NCI-H526 (cell line): Measurements from ENCODE around the gene DGKI.

ENCODE experiments used
- DNase-seq, 2 experiments: peaks; one replicate each; lab custom pipeline; 2025; lab: John Stamatoyannopoulos, UW

Gene DGKI

DNA sequence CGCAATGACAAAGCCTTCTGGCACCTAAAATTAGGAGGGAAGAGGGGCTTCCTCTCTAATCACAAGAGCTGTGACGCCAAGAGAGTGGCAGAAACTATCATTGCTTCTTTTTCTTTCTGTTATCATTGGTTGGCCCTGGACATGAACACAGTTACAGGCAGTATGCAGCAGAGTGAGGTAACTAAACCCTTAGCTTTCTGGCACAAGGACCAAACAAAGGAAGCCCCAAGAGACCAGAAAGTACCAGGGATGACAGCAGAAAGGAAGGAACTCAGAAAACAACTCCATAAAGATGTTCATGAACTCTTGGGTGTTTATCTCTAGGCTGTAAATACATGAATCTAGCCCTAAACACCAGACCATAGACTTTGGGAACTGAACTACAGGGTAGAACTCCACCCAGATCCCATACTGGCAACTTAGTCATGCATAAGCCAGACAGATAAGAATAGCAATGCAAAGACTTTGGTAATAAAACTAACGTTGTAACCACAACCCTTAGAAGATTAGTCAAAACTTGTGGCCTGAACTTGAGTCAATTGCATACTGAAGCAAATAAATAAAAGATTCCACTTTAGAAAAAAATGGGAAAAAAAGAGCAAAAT is 307.6 kb downstream of the DGKI start:
- DNase-seq = no peak

DNA sequence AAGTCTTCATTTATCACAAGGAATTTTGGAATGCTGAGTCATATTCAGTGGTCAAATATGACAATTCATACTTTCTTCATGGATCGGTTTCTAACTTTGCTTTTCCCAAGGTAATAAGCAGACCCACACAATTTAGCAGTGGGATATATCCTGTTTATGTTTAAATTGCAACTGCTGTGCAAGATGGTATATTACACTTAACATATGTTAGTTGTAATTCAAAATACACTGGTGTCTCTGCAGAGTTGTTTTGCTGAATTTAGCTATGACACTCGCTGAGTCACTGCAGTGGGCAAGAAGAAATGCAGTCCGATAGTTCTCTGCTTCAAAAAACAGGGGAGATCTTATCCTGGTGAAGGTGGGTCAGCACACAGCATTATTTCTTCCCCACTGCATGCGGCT is 308.4 kb downstream of the DGKI start:
- no peak for DNase-seq

DNA sequence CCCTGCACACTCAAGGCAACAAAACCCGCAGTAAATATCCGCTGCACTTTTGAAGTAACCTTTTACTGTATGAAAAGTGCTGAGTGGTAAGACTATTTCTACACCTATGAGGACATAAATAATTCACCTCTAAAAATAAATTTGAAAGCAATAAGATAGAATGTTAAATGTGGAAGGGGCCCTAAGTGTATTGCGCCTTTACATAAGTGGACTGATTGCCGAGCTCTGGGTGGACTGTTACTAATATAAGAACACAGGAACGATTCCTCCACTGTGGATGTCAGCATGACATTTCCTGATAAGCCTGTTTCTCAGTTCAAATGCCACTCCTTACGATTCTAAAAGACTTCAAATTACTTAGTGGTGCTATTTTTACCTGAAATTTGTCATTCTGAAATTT is 311.2 kb downstream of the DGKI start:
- no peak for DNase-seq

DNA sequence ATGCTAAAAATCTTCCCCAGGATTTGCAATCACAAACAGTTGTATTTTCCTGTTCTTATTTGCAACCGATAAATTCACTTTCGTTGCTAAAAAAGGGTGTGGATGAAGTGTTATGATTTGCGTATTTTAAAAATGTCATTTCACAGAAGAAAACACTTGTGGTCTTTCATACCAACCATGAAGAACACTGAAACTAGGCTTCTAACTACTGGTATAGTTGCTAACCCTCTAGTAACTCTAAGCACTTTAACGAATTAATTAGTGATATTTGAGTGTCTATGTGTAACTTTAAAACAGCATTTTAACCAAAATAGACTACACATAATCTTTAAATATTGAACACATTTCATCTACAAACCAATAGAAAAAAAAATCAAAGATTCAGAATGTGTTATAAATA is 315.1 kb downstream of the DGKI start:
- no peak for DNase-seq

DNA sequence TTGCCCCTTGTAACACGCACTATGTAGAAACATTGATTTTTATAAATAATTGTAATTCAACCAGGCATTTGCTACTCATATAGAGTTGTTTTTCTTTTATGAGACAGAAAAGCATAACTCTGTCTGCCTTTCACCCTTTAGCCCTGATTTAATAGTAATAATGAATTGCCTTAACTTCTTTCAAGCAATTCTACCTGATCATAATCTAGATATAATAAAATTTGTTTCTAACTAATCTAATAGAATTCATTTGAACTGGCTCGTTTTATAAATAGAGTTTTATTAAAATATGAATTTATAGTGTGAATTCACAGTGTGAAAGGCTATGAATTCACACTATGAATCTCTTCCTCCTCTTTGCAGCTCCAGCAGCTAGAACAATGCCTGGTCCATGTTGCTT is 319.1 kb downstream of the DGKI start:
- no peak for DNase-seq

DNA sequence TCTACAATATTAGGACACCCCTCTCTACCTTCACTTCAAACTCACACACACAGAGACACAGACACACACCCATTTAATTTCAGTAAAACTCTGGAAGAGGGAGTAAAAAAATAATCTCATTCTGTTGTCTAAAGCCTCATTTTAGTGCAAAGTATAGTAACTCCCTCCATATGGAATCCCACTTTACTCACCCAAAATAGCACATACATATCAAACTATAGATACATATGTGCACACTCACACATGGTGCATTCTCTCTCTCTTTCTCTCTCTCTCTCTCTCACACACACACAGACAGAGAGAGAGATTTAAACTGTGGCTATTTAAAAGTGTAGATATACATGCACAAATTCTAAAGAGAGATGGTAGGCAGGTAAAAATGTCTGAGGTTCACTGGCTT is 323.6 kb downstream of the DGKI start:
- no peak for DNase-seq

DNA sequence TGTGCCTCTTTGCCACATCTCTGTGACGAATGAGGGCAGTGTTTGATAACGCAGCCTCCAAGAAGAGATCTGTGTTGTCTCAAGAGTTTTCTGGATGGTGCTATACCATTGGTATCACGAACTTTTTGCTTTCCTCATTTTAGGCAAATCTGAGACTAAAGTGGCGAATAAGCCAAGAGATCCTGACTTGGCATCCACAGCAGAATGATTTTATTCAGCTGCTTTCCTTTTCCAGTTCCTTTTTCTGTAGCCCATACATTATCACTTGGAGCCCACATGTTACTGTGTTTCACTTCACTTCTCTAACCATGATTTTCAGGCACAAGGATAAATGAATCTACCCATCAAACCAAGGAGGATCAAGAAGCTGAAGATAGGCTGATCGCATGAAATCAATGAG is 325.3 kb downstream of the DGKI start:
- no peak for DNase-seq

DNA sequence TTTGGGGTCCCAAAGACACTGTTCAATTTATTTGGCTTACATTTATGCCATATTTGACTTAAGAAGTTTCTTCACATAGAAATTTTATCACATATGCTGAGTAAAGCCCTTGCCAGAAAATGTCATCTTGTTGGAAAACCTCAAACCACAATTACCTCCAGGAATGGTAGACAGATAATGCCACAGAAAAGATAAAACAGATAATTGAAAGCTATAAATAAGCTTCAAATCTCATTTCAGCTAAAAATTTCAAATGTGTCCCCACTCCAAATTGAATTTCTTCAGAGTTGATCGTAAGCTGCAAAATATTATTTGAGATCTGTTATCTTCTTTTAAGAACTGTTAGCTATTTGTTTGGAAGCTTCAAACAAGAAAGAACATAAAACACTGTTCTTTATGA is 326.8 kb downstream of the DGKI start:
- DNase-seq = no peak

DNA sequence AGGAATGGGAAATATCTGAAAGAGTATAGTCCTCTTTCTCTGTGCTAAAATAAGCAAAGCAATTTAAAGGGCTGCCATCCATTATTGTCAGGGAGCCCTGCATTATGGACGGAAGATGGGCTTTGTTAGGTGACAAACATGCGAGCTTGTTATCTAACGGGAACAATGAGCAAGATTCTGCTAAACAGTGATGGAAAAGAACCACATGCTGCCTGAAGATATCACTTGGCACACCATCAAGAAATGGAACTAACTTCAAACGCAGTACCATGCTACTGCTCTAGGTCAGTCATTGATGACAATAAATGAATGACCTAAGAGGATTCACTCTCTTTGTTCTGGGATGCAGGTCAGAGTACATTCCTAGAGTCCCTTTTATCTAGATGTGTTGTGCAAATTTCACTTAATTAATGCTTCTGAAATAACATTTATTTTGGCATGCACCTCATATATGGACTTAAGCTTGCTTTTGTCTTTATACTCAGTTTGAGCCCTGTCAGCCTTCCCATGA is 327.5 kb downstream of the DGKI start:
- peak in 1 of 2 experiments; percentile 4 for DNase-seq

DNA sequence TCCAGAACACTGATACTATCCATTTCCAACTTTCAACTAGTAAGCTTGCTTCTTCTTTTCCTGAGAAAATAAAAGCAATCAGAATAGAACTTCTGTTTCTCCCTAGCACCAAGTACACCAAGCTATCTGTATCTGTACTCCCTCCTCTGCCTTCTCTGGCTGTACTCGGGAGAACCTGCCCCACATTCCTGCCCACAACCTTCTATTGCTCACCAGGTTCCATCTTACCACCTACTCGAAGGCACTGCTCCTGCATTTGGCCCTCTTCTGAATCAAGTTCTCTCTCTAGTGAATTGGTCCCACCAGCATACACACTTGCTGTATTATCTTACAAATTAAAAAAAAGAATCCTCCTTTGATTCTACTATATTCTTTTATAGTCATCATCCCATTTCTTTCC is 333.7 kb downstream of the DGKI start:
- DNase-seq = no peak

DNA sequence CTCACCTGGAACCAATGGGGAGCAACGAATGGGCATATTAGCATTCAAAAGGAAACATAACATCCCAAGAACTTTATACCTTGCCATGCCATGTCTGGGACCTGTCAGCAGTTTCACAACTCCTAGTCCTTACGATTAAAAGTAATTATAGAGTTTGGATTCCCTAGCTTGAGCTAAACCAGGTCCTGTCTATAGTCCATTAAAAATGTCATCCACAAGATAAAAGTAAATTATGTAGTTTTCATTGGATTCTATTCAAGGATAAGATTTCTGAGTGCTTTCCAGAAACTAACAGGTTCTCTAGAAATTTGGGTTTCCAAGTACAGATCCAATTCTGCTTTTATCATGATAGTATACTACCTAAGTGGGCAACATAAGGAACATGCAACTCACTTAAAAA is 339.7 kb downstream of the DGKI start:
- DNase-seq = no peak

DNA sequence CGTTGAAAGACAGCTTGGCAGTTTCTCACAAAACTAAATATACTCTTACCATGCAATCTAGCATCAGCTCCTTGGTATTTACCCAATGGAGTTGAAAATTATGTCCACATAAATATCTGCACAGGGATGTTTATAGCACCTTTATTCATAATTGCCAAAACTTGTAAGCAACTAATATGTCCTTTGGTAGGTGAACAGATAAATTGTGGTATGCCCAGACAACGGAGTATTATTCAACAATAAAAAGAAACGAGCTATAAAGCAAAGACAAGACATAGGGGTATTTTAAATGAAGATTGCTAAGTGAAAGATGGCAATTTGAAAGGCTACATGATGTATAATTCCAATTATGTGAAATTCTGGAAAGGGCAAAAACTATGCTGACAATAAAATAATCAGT is 340.7 kb downstream of the DGKI start:
- no peak for DNase-seq

DNA sequence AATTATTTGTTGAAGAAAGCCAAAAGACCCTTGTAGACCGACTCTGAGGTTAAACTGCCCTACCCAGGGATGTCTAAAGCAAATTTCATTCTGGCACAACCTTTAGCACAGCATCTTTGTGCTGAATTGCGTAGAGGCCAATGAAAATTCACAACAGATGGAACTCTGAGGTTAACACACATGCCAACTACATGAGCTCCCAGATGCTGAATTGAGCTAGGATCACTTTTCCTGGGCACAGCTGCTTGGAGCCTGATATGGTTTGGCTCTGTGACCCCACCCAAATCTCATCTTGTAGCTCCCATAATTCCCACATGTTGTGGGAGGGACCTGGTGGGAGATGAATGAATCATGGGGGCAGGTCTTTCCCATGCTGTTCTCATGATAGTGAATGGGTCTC is 345.2 kb downstream of the DGKI start:
- no peak for DNase-seq

DNA sequence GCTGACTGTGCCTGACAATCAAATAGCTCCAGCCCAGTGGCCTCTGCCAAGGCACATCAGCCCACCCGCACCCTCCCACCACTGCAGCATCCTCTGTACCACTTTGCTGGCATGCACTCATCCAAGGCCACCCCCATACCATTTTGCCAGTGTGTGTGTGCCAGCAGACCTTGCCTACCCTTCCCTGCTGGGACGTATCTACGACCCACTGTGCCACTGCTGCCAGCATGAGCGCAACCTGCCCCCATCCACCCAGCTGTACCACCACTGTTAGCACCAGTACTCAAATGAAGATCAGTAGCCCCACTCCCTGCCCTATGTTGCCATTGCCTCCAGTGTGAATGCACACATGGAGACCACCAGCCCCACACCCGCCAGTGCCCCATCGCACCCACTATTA is 353.9 kb downstream of the DGKI start:
- no peak for DNase-seq

DNA sequence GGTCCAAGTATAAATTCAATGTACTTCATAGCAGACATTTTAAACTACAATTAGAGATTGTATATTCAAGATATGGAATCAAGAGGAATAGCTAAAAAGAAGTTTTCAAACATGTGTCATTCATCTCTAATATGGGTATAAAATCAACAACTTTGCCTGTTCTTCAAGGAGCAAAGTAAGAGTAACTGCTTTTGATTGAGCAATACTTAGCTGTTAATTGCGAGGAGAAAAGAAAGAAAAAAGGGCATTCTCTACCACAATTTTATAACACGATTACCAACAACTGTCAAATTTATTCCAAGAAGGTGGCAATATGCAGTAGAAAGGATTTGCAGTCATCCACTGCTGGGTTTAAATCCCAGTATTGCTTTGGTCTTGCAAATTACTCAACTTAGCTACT is 356.9 kb downstream of the DGKI start:
- no peak for DNase-seq

DNA sequence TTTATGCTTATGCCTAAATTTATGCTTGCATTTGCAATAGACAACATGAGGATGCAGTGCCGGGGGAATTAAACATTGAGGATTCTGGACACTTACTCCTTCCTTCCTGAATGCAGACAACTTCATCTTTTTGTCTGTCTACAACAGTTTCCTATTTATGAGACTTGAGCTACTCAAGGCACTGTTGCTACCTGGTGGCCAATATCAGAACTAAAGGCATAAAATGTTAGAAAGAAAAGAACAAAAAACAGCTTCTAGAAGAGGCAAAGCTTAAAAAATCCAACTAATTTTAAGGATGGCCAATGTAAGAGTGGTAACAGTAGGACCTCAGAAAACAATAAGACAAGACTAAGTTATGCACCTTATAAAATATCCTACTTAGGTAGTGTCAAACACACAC is 358.7 kb downstream of the DGKI start:
- DNase-seq = no peak

DNA sequence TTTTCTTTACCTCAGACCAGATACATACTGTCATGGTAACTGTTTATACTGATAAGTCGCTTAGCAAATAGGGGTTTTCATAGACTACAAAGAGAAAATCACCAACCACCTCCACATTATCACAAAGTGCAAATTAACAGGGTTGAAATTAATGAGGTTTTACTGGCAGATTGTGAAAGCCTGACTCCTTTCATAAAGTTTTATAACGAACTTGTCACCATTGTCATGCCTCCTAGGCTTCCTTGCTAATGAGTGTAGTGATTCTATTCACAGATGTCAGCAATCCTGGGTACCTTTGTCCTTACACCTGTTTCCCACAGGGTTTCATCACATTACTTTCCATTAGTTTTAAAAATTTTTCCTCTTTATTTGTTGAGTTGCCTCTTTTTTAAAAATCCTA is 361.0 kb downstream of the DGKI start:
- DNase-seq = no peak

DNA sequence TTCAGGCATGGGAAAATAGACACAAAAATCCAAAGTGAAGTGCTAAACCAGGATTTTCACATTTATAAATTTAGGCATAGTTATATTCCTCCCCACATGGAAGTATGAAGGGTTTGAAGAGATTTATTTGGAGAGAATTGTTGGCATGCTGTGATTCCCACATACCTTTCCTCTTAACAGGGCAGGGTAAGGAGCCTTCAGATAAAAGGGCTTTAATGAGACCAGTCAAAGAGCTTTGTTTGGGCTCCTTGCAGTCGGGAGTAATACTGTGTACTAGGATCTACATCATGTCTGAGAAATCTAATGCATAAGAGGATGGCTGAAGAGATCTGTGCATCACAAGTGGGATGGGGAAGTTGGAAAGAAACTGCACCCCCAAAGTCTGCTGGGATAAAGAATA is 362.4 kb downstream of the DGKI start:
- DNase-seq = no peak

DNA sequence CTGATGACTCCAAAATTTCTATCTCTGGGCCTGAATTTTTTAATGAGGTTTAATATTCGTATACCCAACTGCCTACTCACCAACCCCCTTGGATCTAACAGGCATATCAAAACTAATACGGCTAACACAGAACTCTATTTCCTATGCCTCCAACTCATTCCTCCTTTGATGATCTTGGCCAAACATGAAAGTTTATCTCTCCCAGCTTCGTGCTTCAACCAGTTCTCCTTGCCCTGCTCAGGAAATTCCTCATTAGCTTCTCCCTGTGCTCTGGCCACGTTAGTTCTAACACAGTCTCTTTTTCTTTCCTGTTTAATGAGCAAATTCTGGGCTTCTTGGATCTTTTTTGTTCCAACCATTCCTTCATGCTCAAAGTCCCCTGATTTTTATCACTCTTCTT is 364.3 kb downstream of the DGKI start:
- no peak for DNase-seq

DNA sequence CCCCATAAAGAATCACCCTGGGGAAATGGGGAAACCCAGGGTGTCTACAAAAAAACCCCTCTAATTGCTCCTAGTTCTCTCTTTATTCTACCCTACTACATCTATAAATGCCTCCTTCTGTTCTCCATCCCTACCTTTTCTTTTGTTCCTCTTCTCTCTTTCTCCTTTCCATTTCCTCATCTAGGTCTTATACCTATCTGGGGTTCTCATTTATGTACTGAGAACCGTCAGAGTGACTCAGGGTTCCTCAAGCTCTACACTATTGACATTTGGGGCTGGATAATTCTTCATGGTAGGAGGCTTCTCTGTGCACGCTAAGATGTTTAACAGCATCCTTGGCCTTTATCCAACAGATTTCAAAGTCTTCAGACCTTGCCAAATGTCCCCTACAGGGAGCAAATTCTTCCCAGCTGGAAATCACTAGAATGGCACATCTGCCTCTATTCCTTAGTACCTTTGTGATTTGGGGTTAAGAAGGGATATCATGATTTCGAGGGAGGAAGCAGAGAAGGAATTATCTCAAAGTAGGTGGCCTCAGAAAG is 365.9 kb downstream of the DGKI start:
- DNase-seq = no peak

DNA sequence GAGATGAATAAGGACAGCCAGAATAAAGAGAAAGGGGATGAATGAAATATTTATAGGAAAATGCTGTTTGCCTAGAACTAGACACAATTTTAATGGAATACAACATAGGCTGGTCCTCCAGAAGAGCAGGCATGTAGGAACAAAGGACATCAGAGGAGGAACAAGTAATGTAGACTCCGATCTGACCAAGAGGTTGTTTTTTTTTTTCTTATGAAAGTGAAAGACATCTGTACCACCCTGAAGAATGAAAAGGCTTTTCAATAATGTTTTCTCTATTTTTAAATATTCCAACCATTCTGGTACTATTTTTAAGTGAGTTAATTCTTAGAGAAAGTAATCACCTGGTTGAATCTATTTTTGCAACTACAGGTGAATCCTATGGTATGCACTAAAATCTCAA is 366.4 kb downstream of the DGKI start:
- no peak for DNase-seq

DNA sequence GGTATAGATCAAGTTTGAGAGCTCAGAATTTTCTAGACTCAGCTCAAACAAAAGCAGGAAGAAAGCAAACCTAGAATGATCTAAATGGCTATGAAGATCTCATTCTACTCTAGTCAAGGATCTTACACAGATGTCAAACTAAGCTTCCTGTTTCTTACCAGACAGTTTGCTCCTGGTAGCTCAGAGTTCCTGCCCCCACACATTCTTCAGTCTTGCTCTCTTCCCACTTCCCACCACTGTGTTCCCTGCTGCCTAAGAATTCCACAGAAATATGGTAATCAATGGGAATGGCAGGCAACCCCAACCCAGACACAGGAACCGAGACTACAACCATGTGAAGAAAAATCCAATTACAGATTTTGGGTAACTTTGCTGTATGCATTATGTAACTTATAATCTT is 369.8 kb downstream of the DGKI start:
- DNase-seq = no peak

DNA sequence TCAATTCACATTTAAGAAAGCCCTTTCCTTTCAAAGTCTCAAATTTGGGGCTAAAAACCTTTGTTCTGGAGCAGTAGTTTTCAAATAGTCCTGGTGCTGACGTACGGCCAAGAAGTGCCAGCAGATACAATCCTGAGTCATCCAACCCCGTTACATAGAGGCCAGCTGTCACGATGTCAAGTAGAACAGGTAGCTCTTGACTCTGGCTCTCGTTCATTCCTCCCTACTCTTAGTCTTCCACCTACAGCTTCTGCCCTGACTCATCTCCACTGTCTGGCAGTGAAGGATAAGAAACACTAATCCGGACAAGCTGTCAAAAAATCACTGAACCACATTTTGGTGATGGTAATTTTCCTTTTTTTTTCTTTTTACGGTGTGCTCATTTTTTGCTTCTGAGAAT is 370.8 kb downstream of the DGKI start:
- no peak for DNase-seq

DNA sequence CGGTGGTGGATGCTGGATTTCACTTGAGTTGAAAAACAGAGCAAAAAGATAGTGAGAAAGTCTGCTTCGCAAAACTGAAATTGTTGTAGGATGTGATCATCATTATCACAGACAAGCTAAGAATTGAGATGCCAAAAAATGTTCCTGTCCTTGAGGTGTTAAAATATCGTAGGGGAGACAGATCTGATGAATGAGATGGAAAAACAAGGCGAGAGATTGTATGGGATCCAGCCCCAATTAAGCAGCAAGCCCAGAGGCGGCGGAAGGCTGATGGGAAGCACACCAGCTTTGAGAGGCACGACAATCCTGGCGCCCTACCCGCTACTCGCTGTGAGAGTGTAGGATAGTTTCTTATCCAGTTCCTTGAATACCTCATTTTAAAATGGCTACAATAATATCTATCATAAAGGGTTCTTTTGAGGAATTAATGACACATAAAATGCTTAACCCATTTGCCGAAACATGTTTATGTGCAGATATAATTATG is 372.2 kb downstream of the DGKI start:
- DNase-seq = no peak
